Neutrophil (primary cell): Measurements from ENCODE around the gene ECSCR.

Experiments used
- H3K27ac ChIP-seq: fragments of 200-600 bp; sonication (generic); 2 replicates; pipeline ENCODE4 v1.5.1; 2016; ENCODE audit warnings: mild to moderate bottlenecking, moderate library complexity
- H3K27me3 ChIP-seq: fragments of 200-600 bp; sonication (generic); 2 replicates; pipeline ENCODE4 v1.6.0; 2016; ENCODE audit warnings: mild to moderate bottlenecking
- H3K36me3 ChIP-seq: fragments of 200-600 bp; sonication (generic); 2 replicates; pipeline ENCODE4 v1.5.1; 2017
- H3K4me1 ChIP-seq, 2 experiments: fragments of 200-600 bp in 1 of 2; sonication (generic) in 1 of 2; 1 replicate in 1 of 2; 2 replicates in 1 of 2; pipeline versions ENCODE4 v1.5.1 to v1.6.1; 2013 to 2016; ENCODE audit warnings: low read depth in 1 of 2, low read length in 1 of 2, mild to moderate bottlenecking in 1 of 2, moderate library complexity in 1 of 2; ENCODE audit not compliant: control insufficient read depth in 1 of 2, insufficient read depth in 1 of 2
- H3K4me3 ChIP-seq, 2 experiments: fragments of 200-600 bp in 1 of 2; sonication (generic) in 1 of 2; 1 replicate in 1 of 2; 2 replicates in 1 of 2; pipeline ENCODE4 v1.5.1; 2013 to 2016; ENCODE audit warnings: low read depth in 1 of 2, low read length in 1 of 2, mild to moderate bottlenecking in 1 of 2, moderate library complexity in 1 of 2
- H3K9me3 ChIP-seq: fragments of 200-600 bp; sonication (generic); 2 replicates; pipeline ENCODE4 v1.5.1; 2016
- CTCF ChIP-seq: fragments of 200-600 bp; sonication (generic); IDR thresholded peaks from 2 replicates; pipeline ENCODE4 v1.5.1; 2016; ENCODE audit warnings: antibody characterized with exemption

Gene ECSCR

GRCh38 chr5:139435676-139436075, 26.9 kb downstream of the ECSCR start:
- H3K27me3 ChIP-seq, result no peaks in the 10 kb centered on the region
- TF ChIP-seq CTCF, result no peak
- no peaks in the 10 kb centered on the region for H3K9me3 ChIP-seq
- no peak overlapping the region for H3K27ac ChIP-seq
- no peak overlapping the region for H3K4me3 ChIP-seq
- H3K4me1 ChIP-seq, result peaks cover 9 to 12% of the 10 kb centered on the region in 2 experiments
- H3K36me3 ChIP-seq, result no peaks in the 10 kb centered on the region

GRCh38 chr5:139431706-139432105, 30.8 kb downstream of the ECSCR start:
- no peaks in the 10 kb centered on the region for H3K36me3 ChIP-seq
- H3K4me3 ChIP-seq, result no peak overlapping the region
- H3K9me3 ChIP-seq, result no peaks in the 10 kb centered on the region
- H3K4me1 ChIP-seq, result no peaks in the 10 kb centered on the region
- no peaks in the 10 kb centered on the region for H3K27me3 ChIP-seq
- no peak overlapping the region for H3K27ac ChIP-seq
- no peak for TF ChIP-seq CTCF

- no peak for TF ChIP-seq CTCF
- no peaks in the 10 kb centered on the region for H3K36me3 ChIP-seq
- H3K9me3 ChIP-seq, result no peaks in the 10 kb centered on the region
- no peaks in the 10 kb centered on the region for H3K4me1 ChIP-seq
- H3K27me3 ChIP-seq, result no peaks in the 10 kb centered on the region
- no peak overlapping the region for H3K27ac ChIP-seq
- H3K4me3 ChIP-seq, result no peak overlapping the region
Observed at GRCh38 chr5:139430015-139430414, 32.5 kb downstream of the ECSCR start.

GRCh38 chr5:139426203-139426885, 36.2 kb downstream of the ECSCR start:
- Histone ChIP-seq H3K27me3 (no peaks in the 10 kb centered on the region), H3K27ac (no peak overlapping the region)
- no peak for TF ChIP-seq CTCF

GRCh38 chr5:139425497-139425896, 37.0 kb downstream of the ECSCR start:
- no peaks in the 10 kb centered on the region for H3K36me3 ChIP-seq
- no peak overlapping the region for H3K27ac ChIP-seq
- no peaks in the 10 kb centered on the region for H3K9me3 ChIP-seq
- H3K4me1 ChIP-seq, result no peaks in the 10 kb centered on the region
- H3K4me3 ChIP-seq, result no peak overlapping the region
- TF ChIP-seq CTCF, result no peak
- no peaks in the 10 kb centered on the region for H3K27me3 ChIP-seq

More at GRCh38 chr5:139426203-139426885, 36.2 kb downstream of the ECSCR start:
- Histone ChIP-seq H3K4me3 (no peak overlapping the region), H3K4me1 (no peaks in the 10 kb centered on the region), H3K36me3 (no peaks in the 10 kb centered on the region), H3K9me3 (no peaks in the 10 kb centered on the region)
